ENCODE measurements around the gene LHX3.

Gene LHX3

GRCh38 chr9:136157477-136158265 lies 47.3 kb downstream of the LHX3 start:
- H3K36me3 Mint-ChIP-seq (ENCODE audit: low read depth): no peaks in the 10 kb centered on the region
- no peak for TF ChIP-seq CTCF (IDR thresholded peaks at IDR 0.05)
- no peaks in the 10 kb centered on the region for H3K9me3 Mint-ChIP-seq
- peak; percentile 5 for DNase-seq
- peak overlapping the region; percentile 49 for H3K4me3 Mint-ChIP-seq
- H3K4me1 Mint-ChIP-seq: peaks cover 52% of the 10 kb centered on the region
- H3K27ac Mint-ChIP-seq: no peak overlapping the region
- H3K27me3 Mint-ChIP-seq (ENCODE audit: low read depth, poor library complexity): peaks cover 59% of the 10 kb centered on the region

DNA sequence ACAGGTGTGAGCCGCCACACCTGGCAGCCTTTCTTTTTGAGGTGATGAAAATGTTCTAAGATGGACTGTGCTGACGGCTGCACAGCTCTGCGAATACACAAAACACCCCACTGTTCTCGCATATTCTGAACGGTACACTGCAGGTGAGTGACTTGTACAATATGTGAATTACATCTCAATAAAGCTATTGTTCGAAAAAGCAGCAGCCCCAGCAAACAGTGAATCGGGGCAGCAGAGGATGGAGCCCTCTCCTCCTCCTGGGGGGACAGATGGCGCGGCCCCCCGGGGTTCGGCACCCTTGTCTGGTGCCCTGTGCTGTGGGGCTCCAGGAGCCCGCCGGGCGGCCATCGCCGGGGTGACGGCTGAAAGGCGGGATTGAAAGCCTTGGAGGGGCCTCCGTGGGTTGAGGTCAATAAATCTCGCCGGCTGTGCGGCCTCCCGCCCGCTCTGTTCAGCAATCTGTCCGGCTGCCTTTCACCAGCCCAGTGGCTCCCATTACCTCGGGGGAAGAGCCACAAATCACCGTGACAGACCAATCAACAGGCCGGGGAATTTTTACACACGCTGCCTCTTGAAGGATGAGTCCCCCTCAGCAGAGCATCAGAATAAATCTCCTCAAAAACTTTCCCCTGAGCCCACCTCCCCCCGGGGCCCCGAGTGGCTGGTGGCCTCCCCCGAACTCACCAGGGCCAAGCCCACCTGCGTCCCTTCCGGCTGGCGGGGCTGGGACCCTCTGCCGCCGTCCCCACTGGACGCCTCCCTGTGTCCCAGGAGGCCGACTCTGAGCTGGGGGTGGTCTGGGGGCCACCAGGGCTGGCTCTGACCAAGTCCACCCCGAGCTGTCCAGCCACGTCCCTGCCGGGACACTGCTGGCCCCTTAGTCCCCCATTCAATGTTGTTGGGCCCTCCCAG lies 48.5 kb downstream of the LHX3 start:
- Mint-ChIP-seq H3K4me1 (peaks cover 58% of the 10 kb centered on the region), H3K27ac (no peak overlapping the region), H3K9me3 (no peaks in the 10 kb centered on the region), H3K4me3 (peak overlapping the region; percentile 33), H3K36me3 (ENCODE audit: low read depth) (no peaks in the 10 kb centered on the region), H3K27me3 (ENCODE audit: low read depth, poor library complexity) (peaks cover 60% of the 10 kb centered on the region)
- TF ChIP-seq CTCF (IDR thresholded peaks at IDR 0.05): no peak
- peak; percentile 76 for DNase-seq

DNA sequence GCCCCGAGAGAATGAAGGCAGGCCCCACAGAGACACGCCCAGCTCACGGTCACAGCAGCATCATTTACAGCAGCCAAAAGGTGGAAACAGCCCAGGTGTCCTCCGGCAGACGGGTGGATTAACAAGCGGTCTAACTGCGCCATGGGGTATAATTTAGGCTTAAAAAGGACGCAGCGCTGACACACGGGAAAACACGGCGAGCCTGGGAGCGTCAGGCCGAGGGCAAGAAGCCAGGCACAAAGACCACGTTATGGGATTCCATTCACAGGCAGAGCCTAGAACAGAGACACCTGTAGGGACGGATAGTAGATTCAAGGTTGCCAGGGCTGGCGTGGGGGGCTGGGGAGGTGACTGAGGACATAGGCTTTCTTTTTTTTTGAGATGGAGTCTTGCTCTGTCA lies 49.4 kb downstream of the LHX3 start:
- Mint-ChIP-seq H3K36me3 (ENCODE audit: low read depth) (no peaks in the 10 kb centered on the region), H3K27me3 (ENCODE audit: low read depth, poor library complexity) (peaks cover 60% of the 10 kb centered on the region), H3K4me1 (peaks cover 52% of the 10 kb centered on the region), H3K9me3 (no peaks in the 10 kb centered on the region), H3K4me3 (no peak overlapping the region), H3K27ac (no peak overlapping the region)
- TF ChIP-seq CTCF (IDR thresholded peaks at IDR 0.05): no peak
- DNase-seq: no peak

- H3K9me3 Mint-ChIP-seq: no peaks in the 10 kb centered on the region
- TF ChIP-seq CTCF (IDR thresholded peaks at IDR 0.05): no peak
- peaks cover 46% of the 10 kb centered on the region for H3K4me1 Mint-ChIP-seq
- peaks cover 57% of the 10 kb centered on the region for H3K27me3 Mint-ChIP-seq (ENCODE audit: low read depth, poor library complexity)
- H3K27ac Mint-ChIP-seq: no peak overlapping the region
- DNase-seq: no peak
- no peak overlapping the region for H3K4me3 Mint-ChIP-seq
- no peaks in the 10 kb centered on the region for H3K36me3 Mint-ChIP-seq (ENCODE audit: low read depth)
These were observed 50.0 kb downstream of the LHX3 start for GRCh38 chr9:136154943-136155342.

DNA sequence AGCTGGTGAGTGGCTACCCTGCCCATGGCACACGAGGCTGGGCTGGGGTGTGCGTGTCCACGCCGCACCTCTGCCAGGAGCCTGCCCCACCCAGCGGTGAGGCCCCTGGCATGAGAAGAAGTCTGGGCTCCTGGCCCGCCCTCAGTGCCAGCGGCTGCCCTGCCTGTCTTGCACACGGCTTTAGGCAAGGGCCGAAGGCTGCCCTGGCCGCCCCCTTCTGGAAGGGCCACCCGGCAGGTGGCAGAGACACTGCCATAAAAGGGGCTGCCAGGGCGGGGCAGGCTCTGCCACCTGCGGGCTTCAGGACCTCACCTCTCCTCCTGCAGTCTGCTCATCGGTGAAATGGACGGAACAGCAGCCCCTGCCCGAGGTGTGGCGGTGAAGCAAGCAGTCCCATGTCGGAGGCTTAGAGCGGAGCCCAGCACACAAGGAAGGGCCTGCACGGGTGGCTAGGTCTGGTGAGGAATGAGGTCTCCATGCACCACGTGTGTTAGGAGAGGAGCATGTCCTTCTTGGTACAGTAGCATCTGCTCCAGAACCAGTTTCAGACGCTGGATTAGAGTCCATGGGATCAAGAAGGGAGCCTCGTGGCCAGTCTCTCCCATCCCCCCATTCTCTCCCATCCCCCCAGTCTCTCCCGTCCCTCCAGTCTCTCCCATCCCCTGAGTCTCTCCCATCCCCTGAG lies 51.4 kb downstream of the LHX3 start:
- Mint-ChIP-seq H3K9me3 (no peaks in the 10 kb centered on the region), H3K36me3 (ENCODE audit: low read depth) (no peaks in the 10 kb centered on the region), H3K4me1 (peaks cover 43% of the 10 kb centered on the region), H3K4me3 (no peak overlapping the region), H3K27me3 (ENCODE audit: low read depth, poor library complexity) (peaks cover 42% of the 10 kb centered on the region), H3K27ac (no peak overlapping the region)
- no peak for TF ChIP-seq CTCF (IDR thresholded peaks at IDR 0.05)
- DNase-seq: peak; percentile 8
